Thymus (tissue), 11 donors: Measurements from ENCODE around the gene RPL38. TPM values are rescaled to one million over a fixed set of nuclear protein-coding genes. Genes with fewer than 3 reads are reported as not detected.

Experiments
- DNase-seq, 9 donors: peaks; one replicate each; pipeline ENCODE4 v3.0.0-alpha.2; 2013; ENCODE audit warnings: low spot score in 9 of 9, low read depth in 6 of 9, missing footprints in 1 of 9
- H3K27ac ChIP-seq, 2 donors: one replicate each; pipeline ENCODE4 v1.5.1; 2013; ENCODE audit warnings: control low read depth in 1 of 2, low read depth in 1 of 2, low read length in 1 of 2, mild to moderate bottlenecking in 1 of 2, moderate library complexity in 1 of 2
- H3K27me3 ChIP-seq, 2 donors: one replicate each; pipeline ENCODE4 v1.5.1; 2013; ENCODE audit warnings: low read length in 1 of 2; ENCODE audit not compliant: control insufficient read depth in 2 of 2, insufficient read depth in 1 of 2
- H3K36me3 ChIP-seq, 2 donors: one replicate each; pipeline ENCODE4 v1.5.1; 2013; ENCODE audit warnings: low read length in 1 of 2, mild to moderate bottlenecking in 1 of 2, moderate library complexity in 1 of 2; ENCODE audit not compliant: control insufficient read depth in 2 of 2, insufficient read depth in 2 of 2
- H3K4me1 ChIP-seq, 2 donors: one replicate each; pipeline ENCODE4 v1.5.1; 2013; ENCODE audit warnings: low read length in 2 of 2; ENCODE audit not compliant: control insufficient read depth in 2 of 2, insufficient read depth in 2 of 2
- H3K4me3 ChIP-seq, 2 donors: one replicate each; pipeline ENCODE4 v1.5.1; 2013; ENCODE audit warnings: low read length in 2 of 2, control low read depth in 1 of 2, mild to moderate bottlenecking in 1 of 2
- H3K9me3 ChIP-seq, 2 donors: one replicate each; pipeline ENCODE4 v1.5.1; 2013; ENCODE audit warnings: low read length in 1 of 2, mild to moderate bottlenecking in 1 of 2; ENCODE audit not compliant: control insufficient read depth in 2 of 2, insufficient read depth in 1 of 2
- WGBS: extraction: QIAGEN DNeasy Blood & Tissue Kit; methylation state at CpG from one replicate; pipeline ENCODE4 v1.1.7; 2013; 5-methylcytosine and 5-hydroxymethylcytosine counted together
- polyA plus RNA-seq: library from polyadenylated mRNA; stranded (reverse); fragments of 200-250 nt; gene quantifications from one replicate; pipeline ENCODE4 v1.2.3, GENCODE V29; 2013
- total RNA-seq: library from RNA; stranded (reverse); fragments of 120-200 nt; gene quantifications from one replicate; pipeline ENCODE4 v1.2.4, GENCODE V29; 2013
- donor health status: healthy.

The RPL38 gene
- total and polyA plus RNA-seq, 2 donors: 2,116 to 3,433 TPM

DNA sequence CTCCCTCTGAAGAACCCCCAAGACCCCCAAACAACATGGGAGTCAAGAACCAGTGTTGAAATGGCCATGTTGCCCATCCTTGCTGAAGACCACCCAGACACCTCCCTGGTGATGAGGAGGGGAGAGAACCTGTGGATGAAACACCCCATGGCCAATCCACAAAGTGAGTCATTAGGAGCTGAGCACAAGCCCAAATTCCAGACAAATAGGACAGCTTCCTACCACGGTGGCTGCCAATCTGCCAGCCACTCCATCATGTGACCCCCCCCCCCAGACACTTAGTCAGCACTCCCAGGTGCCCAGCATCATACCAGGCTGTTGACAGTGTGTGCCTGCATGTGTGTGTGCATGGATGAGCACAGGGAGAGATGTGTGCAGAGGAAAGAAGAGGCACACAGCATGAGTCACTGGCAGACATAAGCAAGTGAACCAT is 26.4 kb upstream of the RPL38 start:
- Histone ChIP-seq H3K27ac (no peak overlapping the region), H3K4me3 (no peak overlapping the region), H3K27me3 (peaks cover 0 to 44% of the 10 kb centered on the region in 2 donors), H3K4me1 (no peaks in the 10 kb centered on the region), H3K36me3 (no peaks in the 10 kb centered on the region), H3K9me3 (no peaks in the 10 kb centered on the region)
- WGBS: 3% methylated on average over 1 of the region's 1 CpG
- DNase-seq: no peak

GRCh38 chr17:74179576-74179975 is 23.9 kb upstream of the RPL38 start:
- 88% methylated on average over 4 of the region's 4 CpGs for WGBS
- Histone ChIP-seq H3K4me3 (no peak overlapping the region), H3K9me3 (no peaks in the 10 kb centered on the region), H3K4me1 (no peaks in the 10 kb centered on the region), H3K27me3 (peaks cover 0 to 45% of the 10 kb centered on the region in 2 donors), H3K36me3 (no peaks in the 10 kb centered on the region), H3K27ac (no peak overlapping the region)
- DNase-seq: no peak

DNA sequence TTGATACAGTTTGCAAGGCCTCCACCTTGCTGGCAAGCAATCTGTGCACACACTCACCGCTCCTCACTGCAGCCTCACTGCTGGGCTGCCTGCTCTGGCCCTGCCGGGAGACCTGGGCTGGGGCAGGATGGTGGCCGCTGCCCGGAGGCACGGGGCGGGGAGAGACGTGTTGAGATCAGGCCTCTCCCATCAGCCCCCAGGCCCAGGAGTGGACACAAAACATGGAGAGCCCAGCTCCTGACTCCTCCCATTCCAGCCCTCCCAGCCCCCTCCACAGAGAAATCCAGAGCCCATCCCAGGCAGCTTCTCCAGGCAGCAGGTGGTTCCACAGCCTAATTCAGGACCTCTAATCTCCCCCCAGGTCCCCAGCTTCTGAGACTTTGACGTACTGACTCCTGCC is 23.1 kb upstream of the RPL38 start:
- 86% methylated on average over 8 of the region's 8 CpGs for WGBS
- no peaks in the 10 kb centered on the region for H3K9me3 ChIP-seq
- no peak for DNase-seq
- no peaks in the 10 kb centered on the region for H3K4me1 ChIP-seq
- H3K36me3 ChIP-seq: no peaks in the 10 kb centered on the region
- H3K27ac ChIP-seq: no peak overlapping the region
- H3K4me3 ChIP-seq: no peak overlapping the region
- H3K27me3 ChIP-seq: peaks cover 0 to 39% of the 10 kb centered on the region in 2 donors

DNA sequence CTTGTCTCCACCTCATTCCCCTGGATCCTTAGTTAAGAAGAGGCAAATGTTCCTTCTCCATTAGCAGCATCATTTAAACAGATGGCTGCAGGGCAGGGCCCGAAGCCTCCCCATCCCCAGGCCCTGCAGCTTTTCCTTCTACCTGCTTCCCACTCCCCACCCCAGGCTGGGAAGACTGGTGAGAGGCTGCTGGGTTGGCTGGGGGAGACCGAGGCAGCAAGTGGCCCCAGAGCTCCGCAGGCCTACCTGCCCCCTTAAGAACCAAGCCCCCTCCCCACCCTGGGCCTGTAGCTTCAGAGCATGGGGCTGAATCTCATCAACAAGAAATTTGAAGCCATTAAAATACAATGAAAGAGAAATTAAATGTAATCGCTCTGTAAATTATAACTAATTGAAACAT is 22.1 kb upstream of the RPL38 start:
- DNase-seq: no peak
- Histone ChIP-seq H3K27ac (no peak overlapping the region), H3K36me3 (no peaks in the 10 kb centered on the region), H3K4me3 (no peak overlapping the region), H3K27me3 (peaks cover 0 to 35% of the 10 kb centered on the region in 2 donors), H3K9me3 (no peaks in the 10 kb centered on the region), H3K4me1 (no peaks in the 10 kb centered on the region)
- 95% methylated on average over 4 of the region's 4 CpGs for WGBS

GRCh38 chr17:74182041-74182723 is 21.3 kb upstream of the RPL38 start:
- H3K9me3 ChIP-seq: no peaks in the 10 kb centered on the region
- peaks cover 0 to 29% of the 10 kb centered on the region in 2 donors for H3K27me3 ChIP-seq
- no peak overlapping the region for H3K27ac ChIP-seq
- 96% methylated on average over 17 of the region's 17 CpGs for WGBS
- no peaks in the 10 kb centered on the region for H3K36me3 ChIP-seq
- no peak for DNase-seq
- H3K4me3 ChIP-seq: no peak overlapping the region
- no peaks in the 10 kb centered on the region for H3K4me1 ChIP-seq

DNA sequence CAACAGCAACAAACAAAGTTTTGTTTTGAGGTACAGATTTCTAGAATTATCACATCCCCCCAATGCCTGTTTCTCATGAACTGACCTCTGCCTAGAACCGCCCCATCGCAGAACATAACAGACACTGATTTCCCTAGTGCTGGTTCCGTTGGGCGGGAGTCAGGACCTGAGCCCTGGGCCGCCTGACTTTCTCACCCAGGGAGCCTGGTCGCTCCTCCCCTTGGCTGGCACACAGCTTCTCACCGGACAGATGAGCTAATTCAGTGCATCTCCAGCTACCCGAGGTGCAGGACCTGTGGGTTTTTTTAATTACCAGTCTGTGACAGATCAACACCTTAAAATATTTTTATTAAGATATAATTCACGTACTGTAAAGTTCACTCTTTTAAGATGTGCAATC is 20.1 kb upstream of the RPL38 start:
- no peak overlapping the region for H3K4me3 ChIP-seq
- H3K27me3 ChIP-seq: peaks cover 0 to 28% of the 10 kb centered on the region in 2 donors
- no peak for DNase-seq
- H3K27ac ChIP-seq: no peak overlapping the region
- no peaks in the 10 kb centered on the region for H3K4me1 ChIP-seq
- H3K9me3 ChIP-seq: no peaks in the 10 kb centered on the region
- no peaks in the 10 kb centered on the region for H3K36me3 ChIP-seq
- 94% methylated on average over 9 of the region's 9 CpGs for WGBS

DNA sequence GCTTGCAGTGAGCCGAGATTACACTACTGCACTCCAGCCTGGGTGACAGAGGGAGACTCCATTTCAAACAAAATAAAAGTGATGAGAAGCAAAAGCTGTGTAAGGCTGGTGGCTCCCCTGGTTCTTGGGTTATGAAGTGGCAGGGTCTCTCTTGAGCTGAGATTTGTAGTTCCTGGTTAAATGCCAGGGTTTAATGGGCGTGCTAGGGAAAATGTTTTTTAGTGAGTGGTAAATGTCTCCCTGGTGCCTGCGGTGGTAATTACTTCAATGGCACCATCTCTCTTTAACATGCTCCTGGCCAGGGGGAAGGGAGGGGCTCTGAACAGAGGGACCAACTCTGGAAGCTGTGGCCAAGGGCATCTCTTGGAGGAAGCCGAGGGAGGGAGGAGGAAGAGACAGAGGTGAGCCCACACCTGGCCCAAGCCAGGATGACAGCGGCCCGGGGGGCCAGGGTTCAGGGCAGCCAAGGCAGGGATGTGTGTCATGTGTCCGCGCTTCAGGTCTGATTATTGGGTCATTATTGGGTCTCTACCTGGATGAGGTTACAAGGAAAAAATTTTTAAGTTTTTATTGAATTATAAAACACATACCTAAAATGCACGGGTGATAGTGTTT is 17.8 kb upstream of the RPL38 start:
- no peak overlapping the region for H3K27ac ChIP-seq
- no peaks in the 10 kb centered on the region for H3K9me3 ChIP-seq
- no peaks in the 10 kb centered on the region for H3K36me3 ChIP-seq
- H3K4me1 ChIP-seq: no peaks in the 10 kb centered on the region
- H3K27me3 ChIP-seq: peaks cover 0 to 18% of the 10 kb centered on the region in 2 donors
- 86% methylated on average over 9 of the region's 9 CpGs for WGBS
- H3K4me3 ChIP-seq: no peak overlapping the region
- DNase-seq: no peak

- Histone ChIP-seq H3K9me3 (no peaks in the 10 kb centered on the region), H3K4me1 (no peaks in the 10 kb centered on the region), H3K36me3 (no peaks in the 10 kb centered on the region), H3K27ac (no peak overlapping the region), H3K4me3 (no peak overlapping the region), H3K27me3 (peaks cover 0 to 10% of the 10 kb centered on the region in 2 donors)
- no peak for DNase-seq
- 95% methylated on average over 20 of the region's 20 CpGs for WGBS
Observed at GRCh38 chr17:74186498-74186897, 17.0 kb upstream of the RPL38 start.

DNA sequence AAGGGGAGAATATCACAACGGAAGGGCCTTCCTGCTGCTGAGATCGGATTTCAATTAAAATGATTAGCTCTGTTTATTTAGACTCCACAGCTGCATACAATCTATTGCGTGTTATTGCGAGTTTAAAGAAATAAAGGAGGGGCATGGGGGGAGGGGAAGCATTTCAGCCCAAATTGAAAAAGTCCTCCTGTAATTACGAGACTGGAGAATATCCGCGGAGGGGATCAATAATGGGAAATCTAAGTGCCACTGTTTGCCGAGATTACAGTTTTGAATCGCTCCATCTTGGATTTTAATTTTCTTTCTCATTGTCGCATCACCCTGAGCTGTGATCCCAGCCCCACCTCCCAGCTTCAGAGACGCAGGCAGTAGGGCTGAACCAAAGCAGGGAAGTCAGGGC is 15.7 kb upstream of the RPL38 start:
- peaks cover 0 to 7% of the 10 kb centered on the region in 2 donors for H3K27me3 ChIP-seq
- no peak overlapping the region for H3K27ac ChIP-seq
- WGBS: 81% methylated on average over 11 of the region's 11 CpGs
- no peaks in the 10 kb centered on the region for H3K9me3 ChIP-seq
- H3K4me3 ChIP-seq: no peak overlapping the region
- no peaks in the 10 kb centered on the region for H3K36me3 ChIP-seq
- DNase-seq: no peak
- H3K4me1 ChIP-seq: no peaks in the 10 kb centered on the region
